NCI-H524 (cell line): ENCODE measurements around the gene ECHS1.
"Not testable (repeated sequence)": the region's sequence is repeated elsewhere in the genome, so short reads cannot be mapped to it uniquely, and the experiment has no call there.

Experiments
- DNase-seq, 2 experiments: peaks; one replicate each; lab custom pipeline; 2025; lab: John Stamatoyannopoulos, UW

The ECHS1 gene

DNA sequence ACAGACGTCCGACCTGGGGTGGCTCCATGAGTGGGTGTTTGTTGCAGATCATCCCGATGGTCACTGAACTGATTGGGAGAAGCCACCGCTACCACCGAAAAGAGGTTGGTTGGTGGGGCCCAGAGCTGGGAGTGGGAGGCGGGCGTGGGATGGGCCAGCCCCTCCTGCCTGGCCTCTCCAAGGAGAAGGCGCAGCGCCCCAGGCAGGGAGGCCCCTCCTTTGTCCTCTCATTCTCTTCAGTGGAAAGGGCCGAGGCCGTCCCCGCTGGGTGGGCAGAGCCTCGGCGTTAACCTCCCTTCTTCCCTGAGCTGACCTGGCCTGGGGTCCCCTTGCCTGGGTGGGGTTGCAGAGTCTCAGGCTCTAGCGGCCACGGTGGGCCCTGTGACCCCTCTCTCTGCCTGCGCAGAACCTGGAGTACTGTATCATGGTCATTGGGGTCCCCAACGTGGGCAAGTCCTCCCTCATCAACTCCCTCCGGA, 26.0 kb upstream of the ECHS1 start:
- no peak for DNase-seq

DNA sequence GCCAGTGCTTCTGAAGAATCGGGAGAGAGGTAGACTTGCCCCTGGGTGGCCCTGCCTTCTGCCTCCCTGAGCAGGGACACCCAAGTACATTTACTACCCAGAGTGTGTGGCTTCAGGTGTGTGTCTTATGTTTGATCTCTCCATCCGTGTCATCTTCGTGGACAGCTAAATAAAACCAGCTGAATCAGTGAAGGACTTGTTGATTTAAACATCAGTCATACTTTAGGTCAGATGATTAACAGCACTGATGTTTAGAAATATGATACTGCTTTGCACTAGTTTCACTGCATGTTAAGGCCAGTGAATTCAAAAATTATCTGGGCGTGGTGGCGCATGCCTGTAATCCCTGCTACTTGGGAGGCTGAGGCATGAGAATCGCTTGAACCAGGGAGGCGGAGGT, 24.8 kb upstream of the ECHS1 start:
- no peak for DNase-seq

DNA sequence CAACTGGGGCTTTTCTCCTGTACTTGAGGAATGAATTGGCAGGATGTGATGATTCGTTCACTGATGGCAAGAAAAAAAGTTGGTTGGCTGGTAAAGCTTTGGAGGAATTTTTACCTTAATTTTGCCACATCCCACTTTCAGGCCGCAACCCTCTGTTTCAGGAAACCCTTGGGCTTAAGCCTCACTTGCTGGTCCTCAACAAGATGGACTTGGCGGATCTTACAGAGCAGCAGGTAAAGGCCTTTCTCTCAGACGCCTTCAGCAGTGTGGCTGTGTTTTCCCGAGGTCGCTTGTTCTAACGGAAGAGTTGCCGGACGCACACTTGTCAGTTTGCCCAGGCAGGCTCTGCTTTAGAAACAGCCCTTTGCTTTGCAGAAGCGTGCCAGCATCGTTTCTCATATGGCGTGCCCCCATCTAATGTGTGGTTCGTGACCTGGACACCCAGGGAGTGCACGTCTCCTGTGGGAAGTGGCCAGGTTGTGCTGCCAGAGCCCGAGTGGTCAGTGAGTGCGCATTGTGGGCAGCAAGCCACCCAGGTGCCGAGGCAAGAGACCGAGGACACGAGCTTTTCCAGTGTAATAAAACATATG, 23.0 kb upstream of the ECHS1 start:
- no peak for DNase-seq

DNA sequence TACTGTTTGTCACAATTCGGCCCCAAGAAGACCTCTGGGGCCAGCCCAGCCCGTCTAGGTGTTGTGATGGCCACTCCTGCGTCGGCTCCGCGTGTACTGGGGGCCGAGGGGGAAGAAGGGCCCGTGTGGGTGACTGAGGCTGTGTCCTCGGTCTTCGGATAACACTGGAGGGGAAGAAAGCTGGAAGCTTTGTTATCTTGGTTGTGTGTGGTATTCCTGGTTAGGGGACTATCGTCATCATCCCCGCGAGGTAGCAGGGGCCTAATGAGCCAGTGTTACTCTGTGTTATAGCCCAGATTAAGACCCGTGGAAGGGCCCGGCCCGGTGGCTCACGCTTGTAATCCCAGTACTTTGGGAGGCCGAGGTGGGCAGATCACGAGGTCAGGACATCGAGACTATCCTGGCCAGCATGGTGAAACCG, 21.7 kb upstream of the ECHS1 start:
- no peak for DNase-seq

DNA sequence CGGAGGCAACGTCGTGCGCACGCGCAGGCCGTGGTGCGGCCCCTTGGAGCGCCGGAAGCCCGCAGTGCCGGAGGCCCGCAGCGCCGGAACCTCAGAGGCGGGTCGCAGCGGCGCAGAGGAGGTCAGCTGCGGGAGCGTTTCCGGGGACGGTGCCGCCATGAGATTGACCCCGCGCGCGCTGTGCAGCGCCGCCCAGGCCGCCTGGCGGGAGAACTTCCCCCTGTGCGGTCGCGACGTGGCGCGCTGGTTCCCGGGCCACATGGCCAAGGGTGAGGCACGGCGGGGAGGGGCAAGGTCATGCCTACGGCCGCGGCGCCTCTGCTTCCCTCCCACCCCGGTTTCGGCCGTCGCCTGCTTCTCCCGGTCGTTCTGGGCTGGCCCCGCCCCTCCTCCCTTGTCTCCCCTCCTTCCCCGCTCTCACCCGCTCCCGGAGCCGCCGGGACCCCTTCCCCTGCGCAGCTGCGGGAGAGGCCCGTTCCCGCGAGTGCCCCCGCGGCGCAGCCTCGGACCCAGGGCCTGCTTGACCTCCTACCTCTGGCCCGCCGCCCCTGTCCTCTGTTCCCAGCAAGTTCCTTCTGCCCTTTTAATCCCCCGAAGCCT, 21.0 kb upstream of the ECHS1 start, which contains the start of gene MTG1:
TSS of gene MTG1 (plus strand) at position 94 of the 600 bp plus-strand sequence. CDS start at position 158, 64 bp downstream.
- DNase-seq = peak; percentile 38 to 74

DNA sequence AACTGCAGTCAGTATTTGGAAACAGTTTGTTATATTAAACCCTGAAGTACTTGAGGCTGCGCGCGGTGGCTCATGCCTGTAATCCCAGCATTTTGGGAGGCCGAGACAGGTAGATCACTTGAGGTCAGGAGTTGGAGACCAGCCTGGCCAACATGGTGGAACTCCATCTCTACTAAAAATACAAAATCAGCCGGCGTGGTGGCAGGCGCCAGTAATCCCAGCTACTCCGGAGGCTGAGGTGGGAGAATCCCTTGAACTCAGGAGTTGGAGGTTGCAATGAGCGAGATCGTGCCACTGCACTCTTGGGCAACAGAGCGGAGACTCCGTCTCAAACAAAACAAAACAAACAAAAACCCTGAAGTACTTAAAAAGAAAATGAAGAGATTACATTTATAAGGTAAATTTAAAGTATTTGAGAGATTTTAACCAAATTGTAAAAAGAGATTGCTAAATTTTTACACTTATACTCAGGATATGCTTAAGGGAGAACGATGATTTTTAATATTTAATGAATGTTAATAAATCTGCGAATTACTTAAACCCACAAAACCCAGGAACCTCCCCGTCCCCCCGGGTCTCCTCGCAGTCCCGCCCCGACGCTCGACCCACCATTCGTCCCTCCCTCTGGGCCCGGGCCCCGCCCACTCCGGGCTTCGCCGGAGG, 20.4 kb upstream of the ECHS1 start:
- no peak for DNase-seq

DNA sequence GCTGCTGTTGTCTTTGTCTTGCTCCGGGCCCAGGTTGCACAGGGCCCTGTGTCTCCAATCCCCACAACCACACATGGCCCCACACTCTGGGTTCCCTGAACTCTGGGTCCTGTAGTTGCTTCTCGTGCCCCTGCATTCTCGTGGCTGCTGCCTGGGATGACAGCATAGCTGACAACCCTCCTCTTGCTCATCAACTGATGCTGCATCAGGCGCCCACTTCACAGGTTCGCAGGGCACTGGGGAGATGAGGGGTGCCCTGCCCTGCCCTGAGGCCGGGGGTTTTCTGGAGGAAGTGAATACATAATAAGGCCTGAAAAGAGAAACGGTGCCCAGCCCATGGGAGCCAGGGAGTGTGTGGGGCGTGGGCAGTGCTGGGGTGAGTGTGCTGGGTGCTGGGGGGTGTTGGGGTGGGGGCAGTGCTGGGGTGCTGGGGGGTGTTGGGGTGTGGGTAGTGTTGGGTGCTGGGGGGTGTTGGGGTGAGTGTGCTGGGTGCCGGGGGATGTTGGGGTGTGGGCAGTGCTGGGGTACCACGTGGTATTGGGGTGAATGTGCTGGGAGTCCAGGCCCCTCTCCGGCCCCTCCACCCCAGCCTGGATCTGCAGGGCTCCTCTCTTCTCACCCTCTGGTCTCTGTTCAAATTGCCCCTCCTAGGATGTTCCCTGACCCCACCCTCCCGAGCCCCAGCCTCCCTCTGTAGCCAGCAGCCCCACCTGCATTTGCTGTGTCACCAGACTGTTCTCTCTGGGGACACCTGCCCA, 18.8 kb upstream of the ECHS1 start:
- no peak for DNase-seq

DNA sequence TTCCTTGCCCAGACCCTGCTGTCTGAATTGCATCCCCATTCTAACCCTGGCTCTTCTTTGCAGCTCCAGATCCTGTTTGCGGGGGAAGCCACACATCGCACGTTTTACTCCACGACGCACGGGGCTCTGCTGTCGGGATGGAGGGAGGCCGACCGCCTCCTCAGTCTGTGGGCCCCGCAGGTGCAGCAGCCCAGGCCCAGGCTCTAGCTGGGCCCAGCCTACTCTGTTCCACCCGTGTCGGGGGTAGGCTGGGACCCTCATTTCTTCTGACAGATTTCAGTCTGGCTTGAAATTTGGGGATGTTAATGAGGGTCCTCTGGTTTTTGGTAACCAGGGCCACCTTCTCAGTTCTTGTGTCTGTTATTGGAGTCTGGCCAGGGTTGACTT, 18.1 kb upstream of the ECHS1 start:
- no peak for DNase-seq

DNA sequence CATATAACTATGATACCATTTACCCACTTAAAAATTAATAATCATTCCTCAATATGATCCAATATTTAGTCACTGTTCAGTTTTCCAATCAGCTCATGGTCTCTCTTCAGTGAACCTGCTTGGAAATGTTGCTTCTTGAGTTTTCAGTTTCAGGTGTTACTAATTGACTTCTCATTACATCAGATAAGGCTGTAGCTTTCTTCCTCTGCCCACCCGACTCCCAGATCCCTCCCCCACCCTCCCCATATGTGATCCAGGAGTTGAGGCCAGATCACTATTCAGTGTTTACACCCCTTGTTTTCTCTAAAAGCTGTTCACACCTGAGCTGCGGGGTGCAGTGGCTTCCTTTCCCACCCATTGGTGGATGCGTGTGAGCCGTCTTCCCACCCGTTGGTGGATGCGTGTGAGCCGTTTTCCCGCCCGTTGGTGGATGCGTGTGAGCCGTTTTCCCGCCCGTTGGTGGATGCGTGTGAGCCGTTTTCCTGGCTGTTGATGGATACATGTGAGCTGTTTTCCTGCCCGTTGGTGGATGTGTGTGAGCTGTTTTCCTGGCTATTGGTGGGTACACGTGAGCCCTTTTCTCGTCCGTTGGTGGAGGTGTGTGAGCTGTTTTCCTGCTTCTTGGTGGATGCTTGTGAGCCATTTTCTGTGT, 17.6 kb upstream of the ECHS1 start:
- no peak for DNase-seq

DNA sequence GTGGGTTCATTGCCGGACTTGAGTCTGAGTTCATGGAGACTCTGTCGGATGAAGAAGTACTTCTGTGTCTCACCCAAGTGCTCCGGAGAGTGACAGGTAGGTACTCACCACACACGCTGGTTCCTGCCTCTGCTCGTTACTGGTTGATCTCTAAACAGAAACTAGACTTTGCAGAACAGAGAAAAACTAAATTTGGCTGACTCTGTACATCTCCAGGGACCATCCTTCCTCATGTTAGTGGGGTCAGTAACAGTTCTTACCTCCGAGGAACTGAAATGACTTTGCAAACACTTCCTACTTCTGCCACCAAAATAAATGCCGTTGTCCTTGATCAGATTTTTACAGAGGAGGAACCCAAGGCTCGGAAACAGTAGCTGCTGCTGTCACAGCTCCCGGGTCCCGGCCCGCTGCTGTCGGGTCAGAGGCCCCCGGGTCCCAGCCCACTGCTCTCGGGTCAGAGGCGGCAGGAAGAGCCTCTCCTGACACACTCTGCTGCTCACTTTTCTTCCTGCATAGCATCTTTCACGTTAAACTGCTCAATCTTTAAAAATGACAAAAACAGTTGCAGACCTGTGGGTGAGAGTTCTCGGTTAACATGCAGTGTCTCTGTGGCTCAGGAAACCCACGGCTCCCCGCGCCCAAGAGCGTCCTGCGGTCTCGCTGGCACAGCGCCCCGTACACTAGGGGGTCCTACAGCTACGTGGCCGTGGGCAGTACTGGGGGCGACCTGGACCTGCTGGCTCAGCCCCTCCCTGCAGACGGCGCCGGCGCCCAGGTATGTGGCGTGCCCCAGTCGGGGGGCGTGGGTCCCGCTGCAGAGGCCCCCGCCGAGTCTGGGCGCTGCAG, 16.0 kb upstream of the ECHS1 start:
- no peak for DNase-seq

DNA sequence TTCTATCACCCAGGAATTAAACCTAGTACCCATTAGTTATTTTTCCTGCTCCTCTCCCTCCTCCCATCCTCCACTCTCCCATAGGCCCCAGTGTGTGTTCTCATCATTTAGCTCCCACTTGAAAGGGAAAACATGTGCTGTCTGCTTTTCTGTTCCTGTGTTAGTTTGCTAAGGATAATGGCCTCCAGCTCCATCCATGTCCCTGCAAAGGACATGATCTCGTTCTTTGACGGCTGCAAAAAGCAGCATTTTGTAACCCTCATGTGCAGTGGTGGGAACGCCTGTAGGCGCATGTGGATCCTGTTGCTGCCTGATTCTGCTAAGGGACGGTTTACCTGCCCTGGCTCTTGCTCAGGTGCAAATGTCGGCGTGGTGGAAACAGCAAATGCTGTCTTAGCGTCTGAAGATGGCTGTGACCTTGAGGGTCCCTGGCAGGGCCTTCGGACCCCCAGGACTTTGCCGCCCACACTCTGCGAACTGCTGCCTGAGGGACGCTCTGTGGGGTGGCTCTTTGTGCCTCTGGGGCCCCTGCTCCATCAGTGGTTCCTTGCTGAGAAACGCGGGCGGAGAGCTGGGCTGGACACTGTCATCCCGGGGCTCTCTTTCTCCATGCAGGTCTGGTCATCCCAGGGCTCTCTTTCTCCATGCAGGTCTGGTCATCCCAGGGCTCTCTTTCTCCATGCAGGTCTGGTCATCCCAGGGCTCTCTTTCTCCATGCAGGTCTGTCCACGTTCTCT, 15.2 kb upstream of the ECHS1 start:
- DNase-seq = no peak

DNA sequence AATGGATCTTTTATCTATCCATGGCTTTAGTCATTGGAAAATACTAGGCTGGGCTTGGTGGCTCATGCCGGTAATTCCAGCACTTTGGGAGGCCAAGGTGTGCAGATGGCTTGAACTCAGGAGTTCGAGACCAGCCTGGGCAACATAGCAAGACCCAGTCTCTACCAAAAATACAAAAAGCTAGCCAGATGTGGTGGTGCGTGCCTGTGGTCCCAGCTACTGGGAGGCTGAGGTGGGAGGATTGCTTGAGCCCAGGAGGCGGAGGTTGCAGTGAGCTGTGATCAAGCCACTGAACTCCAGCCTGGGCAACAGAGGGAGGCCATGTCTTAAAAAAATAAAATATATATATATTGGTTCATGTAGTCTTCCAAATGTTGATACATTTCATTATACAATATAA, 13.8 kb upstream of the ECHS1 start:
- not testable (repeated sequence) for DNase-seq

DNA sequence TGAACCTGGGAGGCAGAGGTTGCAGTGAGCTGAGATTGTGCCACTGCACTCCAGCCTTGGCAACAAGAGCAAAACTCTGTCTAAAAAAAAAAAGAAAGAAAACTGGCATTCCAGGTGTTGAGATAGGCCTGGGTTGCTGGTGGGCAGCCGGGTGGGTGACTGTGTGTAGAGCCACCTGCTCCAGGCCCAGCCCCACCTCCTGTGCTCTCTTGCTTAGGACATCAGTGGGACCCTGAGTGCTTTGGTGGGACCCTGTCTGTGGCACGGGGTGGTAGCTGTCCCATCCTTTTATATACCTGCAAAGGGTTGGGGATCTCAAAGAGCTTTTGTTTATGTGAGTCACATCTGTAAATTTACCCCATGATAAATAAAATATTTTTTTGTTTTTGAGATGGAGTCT, 12.1 kb upstream of the ECHS1 start:
- DNase-seq = no peak

DNA sequence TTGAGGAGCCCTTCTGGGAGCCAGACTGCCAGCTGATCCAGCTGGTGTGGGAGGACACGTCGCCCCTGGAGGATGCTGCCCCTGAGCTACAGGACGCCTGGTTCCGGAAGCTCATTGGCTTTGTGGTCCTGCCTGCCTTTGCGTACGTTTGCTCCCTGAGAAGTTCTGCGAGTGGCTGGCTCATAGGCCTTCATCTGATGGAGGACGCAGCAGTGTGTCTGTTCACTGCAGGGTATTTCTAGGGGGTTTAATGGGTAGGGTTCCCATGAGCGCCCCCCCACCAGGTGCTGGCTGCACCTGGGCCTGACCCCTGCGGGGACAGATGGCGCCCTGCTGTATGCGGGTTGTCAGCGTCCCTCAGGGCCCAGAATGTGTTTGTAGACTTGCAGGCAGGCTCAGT, 10.9 kb upstream of the ECHS1 start:
- no peak for DNase-seq

DNA sequence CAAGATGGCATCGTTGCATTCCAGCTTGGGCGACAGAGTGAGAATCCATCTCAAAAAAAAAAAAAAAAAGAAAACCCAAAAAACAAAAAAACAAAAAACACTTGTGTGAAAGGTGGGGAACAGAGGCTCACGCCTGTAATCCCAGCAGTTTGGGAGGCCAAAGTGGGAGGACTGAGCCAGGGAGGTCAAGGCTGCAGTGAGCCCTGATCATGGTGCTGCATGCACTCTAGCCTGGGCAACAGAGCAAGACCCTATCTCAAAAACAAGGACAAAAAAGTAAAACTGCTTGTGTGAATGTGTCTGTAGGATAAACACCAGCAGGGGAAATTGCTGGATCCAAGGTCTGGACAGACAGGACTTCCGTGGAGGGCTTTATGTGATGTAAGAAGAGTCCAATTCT, 10.4 kb upstream of the ECHS1 start:
- DNase-seq = no peak

DNA sequence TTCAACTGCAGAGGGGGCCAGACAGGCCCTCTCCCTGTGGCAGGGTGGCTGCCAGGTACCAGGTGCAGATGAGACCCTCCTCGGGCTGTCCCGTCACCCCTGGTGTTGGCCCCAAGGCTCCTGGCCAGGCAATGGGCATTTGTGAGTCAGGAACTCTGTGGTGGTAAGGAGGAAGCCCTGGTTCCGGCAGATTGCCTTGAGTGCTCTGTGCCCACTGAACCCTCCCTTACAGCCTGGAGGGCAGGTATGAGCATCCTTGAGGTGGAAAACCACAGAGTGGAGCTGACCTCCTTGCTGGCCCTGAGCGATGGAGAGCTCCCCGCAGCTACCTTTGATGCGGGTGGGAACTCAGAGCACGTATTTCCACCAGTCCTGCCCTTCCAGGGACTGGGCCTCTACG, 7.9 kb upstream of the ECHS1 start:
- DNase-seq = no peak

DNA sequence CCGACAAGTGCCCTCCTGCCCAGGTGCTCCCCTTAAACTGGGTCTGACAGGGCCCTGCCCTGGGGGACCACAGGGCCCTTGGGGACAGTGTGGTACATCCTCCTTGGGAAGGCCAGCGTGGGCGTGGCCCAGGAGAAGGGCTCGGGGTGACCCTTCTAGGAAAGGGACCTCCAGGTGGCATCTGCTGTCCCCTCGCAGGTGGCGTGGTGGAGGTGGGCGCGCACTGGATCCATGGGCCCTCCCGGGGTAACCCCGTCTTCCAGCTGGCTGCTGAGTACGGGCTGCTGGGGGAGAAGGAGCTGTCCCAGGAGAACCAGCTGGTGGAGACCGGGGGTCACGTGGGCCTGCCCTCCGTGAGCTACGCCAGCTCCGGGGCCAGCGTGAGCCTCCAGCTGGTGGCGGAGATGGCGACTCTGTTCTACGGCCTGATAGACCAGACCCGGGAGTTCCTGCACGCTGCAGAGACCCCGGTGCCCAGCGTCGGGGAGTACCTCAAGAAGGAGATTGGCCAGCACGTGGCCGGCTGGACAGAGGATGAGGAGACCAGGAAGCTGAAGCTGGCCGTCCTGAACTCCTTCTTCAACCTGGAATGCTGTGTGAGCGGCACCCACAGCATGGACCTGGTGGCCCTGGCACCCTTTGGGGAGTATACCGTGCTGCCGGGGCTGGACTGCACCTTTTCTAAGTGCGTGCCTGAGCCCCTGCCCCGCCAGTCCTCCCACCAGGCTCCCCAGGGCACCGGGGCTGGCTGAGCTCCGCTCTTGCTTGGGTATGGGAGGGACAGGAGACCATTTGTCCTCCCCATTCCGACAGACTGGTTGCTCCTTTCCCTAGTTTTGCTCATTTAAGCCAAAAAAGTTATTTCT, 6.9 kb upstream of the ECHS1 start:
- no peak for DNase-seq

DNA sequence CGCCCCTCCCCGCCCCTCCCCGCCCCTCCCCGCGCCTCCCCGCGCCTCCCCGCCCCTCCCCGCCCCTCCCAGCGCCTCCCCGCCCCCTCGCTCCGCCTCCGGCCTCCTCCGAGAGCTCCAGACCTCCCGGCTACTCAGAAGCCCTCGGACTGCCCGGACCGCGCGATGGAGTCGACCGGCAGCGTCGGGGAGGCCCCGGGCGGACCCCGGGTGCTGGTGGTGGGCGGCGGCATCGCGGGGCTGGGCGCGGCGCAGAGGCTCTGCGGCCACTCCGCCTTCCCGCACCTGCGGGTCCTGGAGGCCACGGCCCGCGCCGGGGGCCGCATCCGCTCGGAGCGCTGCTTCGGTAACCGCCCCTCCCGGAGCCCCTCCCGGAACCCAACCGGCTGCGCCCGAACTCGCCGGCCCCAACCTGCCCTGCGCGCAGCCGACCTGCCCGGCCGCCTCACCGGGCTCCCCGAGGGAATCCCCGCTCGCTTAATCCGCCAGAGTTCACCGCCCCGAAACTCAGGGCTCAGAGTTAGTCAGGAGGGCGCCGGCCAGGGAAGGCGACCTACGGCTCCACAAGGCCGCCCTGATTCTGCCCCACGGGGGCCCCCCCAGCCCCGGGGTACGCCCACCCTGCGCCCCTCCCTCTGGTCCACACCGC, 6.1 kb upstream of the ECHS1 start, which contains the start of gene PAOX:
TSS of gene PAOX (plus strand) at position 111 of the 649 bp plus-strand sequence. CDS start at position 166, 55 bp downstream.
- DNase-seq = no peak
